HL-60/S4 (cell line): ENCODE data around the gene JAZF1.
"Not testable (repeated sequence)": the region's sequence is repeated elsewhere in the genome, so short reads cannot be mapped to it uniquely, and the experiment has no call there.

Source experiments
- in situ Hi-C: fragments of 300-500 bp; cut with MboI; formaldehyde crosslinking; loops from 2 replicates; pipeline ENCODE4 v1.14.3; 2022; ENCODE audit warnings: low sequenced_read_pairs

JAZF1 gene

DNA sequence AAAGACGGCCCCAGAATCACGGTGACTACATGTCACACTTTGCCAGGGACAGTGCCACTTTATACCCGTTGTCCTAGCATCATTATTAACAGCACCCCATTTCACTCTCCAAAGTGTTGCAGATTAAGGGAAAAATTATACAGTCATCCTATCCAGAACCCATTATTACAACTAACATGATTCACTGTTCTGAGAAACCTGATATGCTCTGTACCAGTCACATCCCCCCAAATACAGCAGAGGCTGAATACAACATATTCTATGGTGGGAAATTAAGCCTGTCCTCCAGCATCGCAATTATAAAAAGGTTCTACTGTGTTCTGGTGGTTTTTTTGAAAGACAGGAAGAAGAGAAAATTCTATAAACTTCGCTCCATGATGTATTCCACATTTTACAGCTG is 162.1 kb downstream of the JAZF1 start:
- in situ Hi-C loops: no loop called here

DNA sequence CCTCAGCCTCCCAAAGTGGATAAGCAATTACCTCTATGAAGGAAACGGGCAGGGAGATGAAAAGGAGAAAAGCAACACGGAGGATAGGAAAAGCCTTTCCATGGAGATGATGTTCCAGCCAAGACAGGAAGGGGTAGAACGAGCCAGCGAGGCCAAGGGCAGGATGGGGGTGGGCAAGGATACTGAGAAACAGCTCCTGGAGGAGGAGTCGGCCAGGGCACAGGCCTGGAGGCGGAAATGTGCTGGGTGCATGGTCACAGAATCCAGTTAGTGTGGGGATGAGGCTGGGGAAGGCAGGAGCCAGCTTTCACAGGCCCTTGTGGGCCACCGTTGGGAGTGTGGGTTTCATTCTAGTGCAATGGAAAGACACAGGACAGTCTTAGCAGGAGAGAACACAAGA is 162.6 kb downstream of the JAZF1 start:
- in situ Hi-C loops: no loop called here

DNA sequence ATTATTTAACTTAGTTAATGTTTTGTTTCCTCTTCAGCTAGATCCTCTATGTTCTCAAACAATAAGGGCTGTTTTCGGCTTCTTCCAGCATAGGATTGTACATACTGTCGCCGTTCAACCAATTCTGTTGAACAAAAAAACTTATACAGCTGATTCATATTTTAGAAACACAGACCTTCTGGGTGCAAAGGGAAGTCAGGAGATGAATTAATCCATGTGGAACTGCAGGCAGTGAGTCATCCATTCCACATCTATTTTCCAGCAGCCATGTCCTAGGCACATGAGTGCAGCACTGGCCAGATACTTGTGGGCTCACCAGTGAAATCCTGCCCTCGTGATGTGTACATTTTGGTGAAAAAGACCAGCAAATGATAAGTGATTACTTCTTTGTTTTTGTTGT is 163.2 kb downstream of the JAZF1 start:
- in situ Hi-C loops: no loop called here

DNA sequence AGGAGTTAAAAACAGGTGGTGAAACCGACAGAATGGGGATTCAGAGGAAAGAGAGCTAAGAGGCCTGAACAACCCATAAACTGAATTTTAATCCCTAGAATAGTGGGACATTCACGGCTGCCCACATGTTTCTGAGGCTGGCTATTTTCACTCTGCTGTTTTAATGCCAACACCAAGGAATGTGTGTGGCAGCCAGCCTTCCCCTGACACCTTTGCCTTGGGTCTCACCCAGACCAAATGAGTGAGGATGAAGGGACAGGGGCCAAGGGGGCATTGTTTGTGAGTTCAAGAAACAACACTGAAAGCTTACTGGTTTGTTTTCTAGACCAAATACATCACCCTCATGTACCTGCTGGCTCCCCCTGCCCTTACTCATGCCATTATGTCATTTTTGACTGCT is 164.3 kb downstream of the JAZF1 start:
- in situ Hi-C loops: no loop called here

DNA sequence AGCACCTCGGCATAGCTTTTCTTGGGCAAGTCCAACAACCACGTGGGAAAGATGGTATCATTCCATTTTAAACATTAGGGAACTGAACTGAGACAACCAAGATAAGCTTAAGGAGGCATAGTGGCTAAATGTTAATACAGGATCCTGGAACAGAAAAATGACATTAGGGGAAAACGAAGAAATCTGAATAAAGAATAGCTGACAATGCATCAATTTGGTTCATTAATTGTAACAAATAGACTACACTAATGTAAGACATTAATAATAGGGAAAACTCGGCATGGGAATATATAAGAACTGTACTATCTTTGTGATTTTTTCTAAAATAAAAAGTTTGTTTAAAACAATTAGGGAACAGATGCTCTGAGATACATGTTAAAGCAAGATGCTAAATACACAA is 165.4 kb downstream of the JAZF1 start:
- in situ Hi-C loops: no loop called here

DNA sequence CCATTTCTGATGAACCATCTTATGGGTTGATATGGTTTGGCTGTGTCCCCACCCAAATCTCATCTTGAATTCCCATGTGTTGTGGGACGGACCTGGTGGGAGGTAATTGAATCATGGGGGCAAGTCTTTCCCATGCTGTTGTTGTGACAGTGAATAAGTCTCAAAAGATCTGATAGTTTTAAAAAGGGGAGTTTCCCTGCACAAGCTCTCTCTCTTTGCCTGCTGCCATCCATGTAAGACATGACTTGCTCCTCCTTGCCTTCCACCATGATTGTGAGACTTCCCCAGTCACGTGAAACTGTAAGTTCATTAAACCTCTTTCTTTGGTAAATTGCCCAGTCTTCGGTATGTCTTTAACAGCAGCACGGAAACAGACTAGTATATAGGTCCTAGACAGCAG is 166.3 kb downstream of the JAZF1 start:
- in situ Hi-C loops: not testable (repeated sequence)

DNA sequence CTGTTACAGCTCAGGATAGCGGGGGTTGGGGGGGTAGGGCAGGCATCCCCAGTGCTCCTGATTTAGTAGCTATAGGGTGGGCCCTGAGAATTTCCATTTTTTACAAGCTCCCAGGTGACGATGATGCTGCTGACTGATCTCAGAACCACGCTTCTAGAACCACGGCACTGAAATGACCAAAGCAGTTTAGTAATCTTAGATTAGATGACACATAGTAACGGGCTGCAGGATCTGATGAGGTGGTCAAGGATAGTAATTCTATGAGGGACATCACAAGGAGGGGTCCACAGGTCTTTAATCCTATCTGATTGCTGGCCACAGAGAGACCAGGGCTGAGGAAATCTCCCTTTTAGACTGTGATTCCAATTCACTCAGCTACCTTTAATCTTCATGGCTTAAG is 167.2 kb downstream of the JAZF1 start:
- in situ Hi-C loops: no loop called here

DNA sequence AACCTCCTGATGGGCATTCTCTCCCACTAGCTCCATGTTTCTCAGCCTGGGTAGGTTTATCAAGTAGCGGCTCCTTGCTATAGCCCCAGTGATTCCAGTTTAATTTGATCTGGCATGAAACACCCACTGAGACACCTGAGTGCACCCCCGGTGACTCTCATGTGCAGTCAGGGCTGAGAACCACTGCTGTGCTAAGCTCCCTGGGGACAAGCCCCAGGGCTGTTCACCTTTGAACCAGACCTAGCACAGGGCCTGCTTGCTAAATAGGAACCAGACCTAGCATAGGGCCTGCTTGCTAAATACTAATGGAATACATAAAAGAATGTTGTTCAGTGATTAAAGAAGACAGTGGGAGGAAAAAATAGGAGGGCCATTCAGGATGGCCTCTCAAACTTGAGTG is 167.6 kb downstream of the JAZF1 start:
- in situ Hi-C loops: no loop called here

DNA sequence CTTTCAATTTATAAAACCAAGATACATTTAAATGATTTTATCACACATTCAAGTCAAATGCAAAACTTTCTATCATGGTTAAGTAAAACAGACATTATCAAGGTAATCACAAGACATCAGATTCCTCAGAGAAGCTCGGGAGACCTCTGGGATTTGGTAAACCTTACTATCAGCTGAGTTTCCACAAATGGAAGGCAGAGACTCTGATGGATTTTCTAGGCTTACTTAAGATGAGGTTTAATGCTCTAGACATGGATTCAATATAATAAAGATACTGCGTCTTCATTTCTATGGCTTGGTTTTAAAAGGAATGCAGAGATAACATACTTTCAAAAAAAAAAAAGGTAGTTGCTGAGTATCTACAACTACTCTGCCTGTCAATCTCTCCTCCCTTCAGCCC is 171.7 kb downstream of the JAZF1 start:
- in situ Hi-C loops: no loop called here

DNA sequence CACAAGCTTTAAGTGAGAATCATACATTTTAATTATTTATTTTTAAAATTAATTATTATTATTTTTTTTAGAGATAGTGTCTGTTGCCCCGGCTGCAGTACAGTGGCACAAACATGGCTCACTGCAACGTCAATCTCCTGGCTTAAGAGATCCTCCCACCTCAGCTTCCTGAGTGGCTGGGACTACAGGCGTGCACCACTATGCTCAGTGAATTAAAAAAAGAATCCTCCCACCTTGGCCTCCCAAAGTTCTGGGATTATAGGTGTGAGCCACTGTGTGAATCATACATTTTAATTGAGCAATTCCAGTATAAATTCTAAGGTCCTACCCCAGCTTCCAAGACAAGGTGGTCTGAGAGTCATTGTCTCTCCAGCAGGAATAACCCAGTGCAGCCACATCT is 172.4 kb downstream of the JAZF1 start:
- in situ Hi-C loops: no loop called here

DNA sequence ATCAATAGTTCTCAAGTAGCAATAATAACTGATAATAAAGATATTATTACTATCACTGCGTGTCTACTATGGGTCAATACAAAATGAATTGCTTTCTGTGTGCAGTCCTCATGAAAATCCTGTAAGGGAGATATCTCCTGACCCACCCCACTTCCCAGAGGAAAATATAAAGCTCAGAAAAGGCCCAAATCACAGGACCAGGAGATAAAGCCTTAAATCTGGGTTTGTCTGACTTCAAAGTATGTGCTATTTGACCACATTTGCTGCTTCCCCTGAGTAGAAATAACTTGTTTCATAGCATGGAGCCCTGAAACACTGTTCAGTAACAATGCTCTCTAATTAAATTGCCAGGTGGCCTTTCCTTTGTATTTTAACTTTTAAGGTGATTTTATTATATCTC is 174.1 kb downstream of the JAZF1 start:
- in situ Hi-C loops: no loop called here

DNA sequence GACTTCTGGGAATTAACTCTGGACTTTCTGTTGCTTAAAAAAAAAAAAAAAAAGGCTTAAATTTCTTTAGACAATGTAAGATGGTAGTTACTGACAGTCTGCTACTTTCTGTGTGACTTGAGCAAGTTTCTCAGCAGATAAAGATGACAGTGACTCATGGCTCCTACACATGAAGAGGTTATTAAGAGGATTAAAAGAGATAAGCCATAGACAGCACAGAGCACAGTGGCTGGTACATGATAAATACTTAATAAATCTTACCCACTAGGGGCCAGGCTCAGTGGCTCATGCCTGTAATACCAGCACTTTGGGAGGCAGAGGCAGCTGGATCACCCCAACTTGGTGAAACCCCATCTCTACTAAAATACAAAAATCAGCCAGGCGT is 174.8 kb downstream of the JAZF1 start:
- in situ Hi-C loops: no loop called here

DNA sequence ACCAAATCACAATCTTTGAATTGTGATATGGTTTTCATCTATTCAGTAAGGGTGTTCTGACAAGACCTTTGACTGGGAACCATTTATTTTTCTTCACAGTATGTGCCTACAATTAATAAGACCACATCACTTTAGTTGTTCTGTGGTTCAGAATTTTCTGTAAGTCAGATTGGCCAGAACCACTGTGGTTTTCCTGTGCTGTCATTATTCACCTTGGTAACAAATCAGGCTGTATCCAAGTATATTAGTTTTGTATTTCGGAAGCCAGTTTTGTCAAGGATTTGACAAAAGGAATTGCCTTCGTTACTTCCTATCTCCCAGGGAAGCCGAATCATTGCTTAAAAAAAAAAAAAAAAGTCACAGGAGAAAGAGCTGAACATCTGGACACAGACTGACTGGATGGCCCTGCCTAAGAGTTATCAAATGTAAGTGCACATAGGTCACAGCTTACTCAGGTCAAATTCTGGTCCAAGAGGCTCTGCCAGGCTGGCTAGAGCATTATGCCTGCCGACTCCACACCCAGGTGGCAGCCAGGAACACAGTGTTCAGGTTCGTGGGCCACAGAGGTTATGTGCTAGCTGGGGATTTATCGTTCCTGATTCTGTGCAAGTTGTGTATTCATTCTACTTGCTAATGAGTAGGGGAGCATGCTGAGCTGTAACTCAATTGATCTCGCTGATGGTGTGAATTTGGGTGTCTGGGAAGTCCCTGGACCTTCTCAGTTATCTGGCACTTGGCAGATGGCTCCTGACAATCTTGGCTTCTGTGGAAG is 175.3 kb downstream of the JAZF1 start:
- in situ Hi-C loops: no loop called here

DNA sequence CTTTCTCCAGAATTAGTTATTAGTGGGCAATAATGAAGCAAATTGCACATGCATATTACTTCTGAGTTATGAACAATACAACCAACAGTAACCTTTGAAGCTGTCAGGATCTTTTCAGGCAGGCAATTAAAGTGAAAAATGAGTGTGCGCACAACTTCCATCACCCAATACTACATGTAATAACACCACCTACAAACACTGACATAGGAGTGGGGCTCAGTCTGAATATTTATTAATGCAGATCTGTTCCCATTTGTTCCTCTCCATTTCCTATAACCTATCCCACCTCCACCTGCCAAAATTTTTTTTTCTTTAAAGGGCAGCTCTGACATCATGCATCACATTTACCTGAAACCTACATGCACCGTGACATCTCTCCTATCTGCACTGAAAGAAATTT is 177.2 kb downstream of the JAZF1 start:
- in situ Hi-C loops: no loop called here

DNA sequence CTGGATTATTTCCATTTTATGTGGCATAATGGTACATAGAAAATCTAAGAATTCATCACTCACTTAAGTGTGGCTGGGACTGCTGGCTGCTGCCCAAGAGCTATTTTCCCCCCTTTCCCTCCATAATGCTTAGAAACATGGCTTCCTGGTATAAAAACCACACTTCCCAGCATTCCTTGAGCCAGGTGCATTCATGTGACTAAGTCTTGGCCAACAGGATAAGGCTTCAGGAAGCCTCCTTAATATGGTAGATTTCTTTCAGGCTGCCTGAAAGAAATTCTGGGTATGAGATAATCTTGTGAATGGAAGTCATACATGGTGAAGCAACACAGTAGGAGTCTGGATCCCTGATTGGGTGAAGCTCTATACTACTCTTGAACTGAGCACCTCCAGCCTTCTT is 178.0 kb downstream of the JAZF1 start:
- in situ Hi-C loops: no loop called here

DNA sequence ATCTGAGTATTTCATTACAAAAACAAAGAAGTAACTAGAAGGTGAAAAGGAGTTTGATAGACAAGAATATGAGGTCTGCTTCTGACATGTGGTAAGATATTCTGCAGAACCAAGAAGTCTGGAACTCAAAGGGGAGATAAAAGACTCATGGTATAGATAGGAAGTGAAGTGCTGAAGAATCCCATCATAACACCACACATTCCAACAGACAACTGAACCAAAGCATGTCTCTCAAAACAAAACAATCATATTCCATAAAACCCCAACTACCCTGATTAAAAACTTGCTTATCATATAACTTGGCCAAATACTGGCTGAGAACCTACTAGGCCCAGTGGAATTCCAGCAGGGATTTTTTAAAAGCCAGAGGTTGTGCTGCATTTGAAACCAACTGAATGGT is 178.7 kb downstream of the JAZF1 start:
- in situ Hi-C loops: no loop called here

DNA sequence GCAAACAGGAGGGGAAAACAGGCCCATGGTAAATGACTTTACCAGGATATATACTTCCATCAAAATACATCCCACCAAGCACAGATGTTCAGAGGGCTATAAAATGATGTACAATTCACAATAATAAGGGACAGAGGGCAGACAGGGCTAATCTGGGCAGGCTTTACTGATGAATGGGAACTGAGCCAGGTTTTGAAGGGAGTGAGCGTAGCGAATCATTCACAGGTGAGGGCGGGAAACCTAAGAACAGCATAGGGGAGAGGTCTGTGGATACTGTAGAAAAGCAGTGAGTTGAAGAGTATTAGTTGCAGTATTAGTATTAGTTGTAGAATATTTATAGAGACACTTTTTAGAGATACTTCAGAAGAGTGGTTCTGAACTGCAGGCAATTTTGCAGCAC is 180.8 kb downstream of the JAZF1 start:
- in situ Hi-C loops: no loop called here

DNA sequence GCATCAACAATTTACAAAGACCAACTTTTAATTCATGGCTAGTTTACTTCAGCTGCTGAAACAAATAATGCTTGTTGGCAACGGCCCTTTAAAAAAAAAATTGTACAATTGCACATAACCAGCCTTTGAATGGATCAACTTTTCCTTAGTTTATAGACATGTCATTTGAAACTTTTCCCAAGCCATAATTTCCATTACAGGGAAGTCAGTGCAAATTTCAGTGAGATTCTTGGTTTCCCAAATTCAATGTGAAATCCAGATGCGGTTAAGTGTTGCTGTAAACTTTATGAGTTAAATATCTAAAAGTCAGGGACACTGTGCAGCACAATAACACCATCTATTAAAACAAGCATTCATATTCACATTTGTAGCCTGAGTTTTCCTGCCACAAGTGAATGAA is 182.2 kb downstream of the JAZF1 start:
- in situ Hi-C loops: no loop called here

DNA sequence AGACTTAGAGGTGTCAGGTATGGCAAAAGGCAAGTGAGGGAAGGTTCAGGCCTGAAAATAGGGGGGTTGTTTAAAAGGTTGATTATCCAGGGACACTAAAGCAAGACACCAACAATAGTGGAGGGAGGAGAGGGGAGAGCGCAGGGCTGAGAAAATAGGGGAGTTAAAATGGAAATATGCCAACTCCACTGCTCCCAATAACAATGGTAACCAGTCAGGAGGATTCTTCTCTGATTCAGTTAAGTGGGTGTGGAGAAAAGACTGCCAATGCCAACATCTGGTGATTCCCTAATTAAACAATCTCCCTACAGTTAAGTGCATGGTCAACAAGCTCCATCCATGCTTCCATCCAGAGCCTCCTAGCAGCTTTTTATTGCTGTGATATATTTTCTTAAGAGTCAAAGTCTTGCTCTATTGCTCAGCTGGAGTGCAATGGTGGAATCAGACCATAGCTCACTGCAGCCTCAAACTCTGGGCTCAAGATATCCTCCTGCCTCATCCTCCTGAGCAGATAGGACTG is 183.3 kb downstream of the JAZF1 start:
- in situ Hi-C loops: no loop called here

DNA sequence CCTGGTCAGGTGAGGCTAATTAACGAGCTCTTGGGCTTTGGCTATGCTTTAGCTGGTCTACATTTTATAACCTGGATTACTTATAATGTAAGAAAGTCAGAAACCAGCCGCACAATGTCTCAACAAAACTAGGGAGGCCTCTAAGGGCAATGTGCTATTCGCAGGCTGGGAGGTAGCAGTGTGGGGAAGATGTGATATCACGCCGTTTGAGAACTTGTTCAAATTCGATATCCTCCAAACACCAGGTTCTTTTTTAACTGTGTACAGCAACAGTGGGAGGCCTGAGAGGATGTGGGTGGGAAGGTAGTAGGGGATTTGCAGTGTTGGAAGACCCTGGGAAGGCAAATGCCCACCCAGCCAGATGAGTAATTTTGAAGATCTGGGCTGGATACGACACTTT is 184.5 kb downstream of the JAZF1 start:
- in situ Hi-C loops: no loop called here

DNA sequence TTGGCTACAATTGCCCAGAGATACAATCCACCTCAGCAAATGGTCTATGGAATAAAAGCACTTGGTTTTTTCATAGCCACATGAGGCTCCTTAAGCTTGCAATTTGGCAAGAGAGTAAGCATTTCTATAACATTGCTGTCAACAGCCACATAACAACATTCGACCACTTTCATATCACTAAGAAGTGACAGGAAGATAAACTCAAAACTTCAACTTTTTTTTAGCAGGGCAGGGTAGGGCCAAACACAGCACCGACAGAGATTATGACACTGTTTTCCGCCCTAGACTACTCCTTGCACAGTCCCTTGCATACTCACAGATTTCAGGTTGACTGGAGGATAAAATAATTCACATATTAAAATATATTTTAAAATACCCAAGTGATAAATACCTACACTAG is 185.4 kb downstream of the JAZF1 start:
- in situ Hi-C loops: no loop called here

DNA sequence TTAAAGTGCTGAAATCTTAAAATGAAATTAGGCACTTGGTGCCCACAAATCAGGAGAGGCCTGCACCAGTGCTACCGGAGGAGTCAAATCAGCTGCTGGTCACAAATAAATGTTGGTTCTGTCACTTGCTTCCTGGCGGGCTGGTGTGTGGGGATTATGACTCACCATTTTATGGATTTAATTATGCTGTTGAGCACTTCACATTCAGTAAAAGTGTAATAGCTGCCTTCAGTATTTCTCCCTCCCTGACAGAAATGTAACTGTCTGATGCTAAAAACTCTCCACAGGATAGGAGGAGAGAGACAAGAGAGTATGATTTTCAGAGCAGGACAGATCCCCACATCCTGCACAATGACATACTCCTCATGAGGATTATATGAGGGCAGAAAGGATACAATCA is 186.0 kb downstream of the JAZF1 start:
- in situ Hi-C loops: no loop called here
